GM21367 (cell line): Measurements from ENCODE around the gene SPDEF.

Experiments
- ATAC-seq: cut with Tn5 transposase; IDR thresholded peaks from one replicate; pipeline ENCODE4 v1.9.1; 2021; ENCODE audit not compliant: unreplicated experiment

SPDEF gene

GRCh38 chr6:34515473-34516387 lies 40.4 kb downstream of the SPDEF start:
- ATAC-seq, result no peak

DNA sequence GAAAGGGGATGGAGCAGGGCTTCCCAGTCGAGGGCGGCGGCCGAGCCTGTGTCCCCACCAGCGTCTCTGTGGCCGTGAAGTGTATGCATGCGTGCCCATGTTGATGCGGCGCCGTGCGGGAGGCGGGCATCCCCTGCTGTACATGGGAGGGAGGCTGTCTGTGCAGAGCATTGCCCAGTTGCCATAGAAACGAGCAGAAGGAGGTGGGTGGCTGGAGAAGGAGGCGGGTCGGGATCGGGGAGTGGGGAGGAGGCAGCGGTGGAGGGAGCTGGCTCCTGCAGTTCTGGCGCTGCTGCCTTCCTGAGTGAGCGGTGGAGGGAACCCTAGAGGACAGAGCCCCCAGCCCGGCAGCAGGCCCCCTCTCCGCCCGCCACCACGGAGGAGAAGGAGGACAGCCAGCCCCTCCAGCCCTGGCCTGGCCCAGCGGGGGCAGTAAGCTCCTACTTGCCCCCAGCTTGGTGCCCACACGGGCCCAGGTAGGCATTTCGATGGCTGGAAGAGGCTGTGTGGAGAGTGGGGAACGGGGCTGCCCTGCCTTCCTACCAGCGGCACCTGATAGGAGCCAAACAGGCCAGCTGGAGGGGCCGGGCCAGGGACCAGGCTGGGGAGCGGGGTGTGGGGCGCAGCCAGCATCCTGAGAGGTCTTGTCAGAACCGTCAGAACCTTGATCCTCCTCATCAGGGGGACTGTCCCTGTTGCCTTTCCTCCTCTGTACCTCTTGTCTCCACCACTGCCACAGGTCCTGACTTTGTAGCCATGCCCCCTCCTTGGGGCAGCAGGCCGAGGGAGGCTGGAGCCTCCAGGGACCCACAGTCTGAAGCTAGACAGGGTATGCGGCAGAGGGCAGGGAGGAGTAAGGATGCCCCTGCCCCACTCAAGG lies 41.3 kb downstream of the SPDEF start:
- ATAC-seq, result no peak

- ATAC-seq, result no peak
These were observed 42.0 kb downstream of the SPDEF start for GRCh38 chr6:34514112-34514511.

DNA sequence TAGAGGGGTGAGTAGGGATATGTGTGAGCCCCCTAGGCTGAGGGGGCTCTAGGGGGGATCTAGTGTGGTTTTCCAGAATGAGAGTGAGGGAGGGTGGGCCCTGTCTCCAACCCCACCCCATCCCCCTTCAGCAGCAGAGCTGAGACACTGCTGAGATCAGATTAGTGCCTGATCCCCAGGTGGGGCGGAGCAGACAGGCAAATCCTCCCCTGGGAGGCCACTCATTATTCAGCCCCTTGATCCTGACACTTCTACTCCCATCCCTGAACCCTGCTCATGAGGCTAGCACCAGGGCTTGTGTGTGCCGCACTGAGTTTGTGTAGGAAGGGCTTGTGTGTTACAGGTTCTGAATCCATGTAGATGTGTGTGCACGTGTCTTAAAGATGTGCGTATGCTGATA lies 42.5 kb downstream of the SPDEF start:
- no peak for ATAC-seq

DNA sequence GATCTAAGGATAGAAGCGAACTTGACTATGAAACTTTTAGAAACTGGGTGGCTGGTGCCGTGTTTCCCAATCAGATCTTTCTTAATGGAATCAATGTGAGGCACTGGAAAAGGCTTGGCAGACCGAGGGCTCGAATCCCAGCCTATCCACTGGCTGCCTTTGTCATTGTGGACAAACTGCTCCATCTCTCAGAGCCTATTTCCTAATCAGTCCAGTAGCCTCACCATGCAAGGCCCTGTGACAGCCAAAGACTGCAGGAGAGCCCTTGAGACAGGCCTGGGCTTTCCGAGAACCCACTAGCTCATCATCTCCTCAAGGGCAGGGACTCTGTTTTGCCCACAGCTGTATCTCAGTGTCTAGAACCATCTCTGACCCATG lies 43.4 kb downstream of the SPDEF start:
- no peak for ATAC-seq

- no peak for ATAC-seq
These were observed 44.0 kb downstream of the SPDEF start for GRCh38 chr6:34511915-34512737.

DNA sequence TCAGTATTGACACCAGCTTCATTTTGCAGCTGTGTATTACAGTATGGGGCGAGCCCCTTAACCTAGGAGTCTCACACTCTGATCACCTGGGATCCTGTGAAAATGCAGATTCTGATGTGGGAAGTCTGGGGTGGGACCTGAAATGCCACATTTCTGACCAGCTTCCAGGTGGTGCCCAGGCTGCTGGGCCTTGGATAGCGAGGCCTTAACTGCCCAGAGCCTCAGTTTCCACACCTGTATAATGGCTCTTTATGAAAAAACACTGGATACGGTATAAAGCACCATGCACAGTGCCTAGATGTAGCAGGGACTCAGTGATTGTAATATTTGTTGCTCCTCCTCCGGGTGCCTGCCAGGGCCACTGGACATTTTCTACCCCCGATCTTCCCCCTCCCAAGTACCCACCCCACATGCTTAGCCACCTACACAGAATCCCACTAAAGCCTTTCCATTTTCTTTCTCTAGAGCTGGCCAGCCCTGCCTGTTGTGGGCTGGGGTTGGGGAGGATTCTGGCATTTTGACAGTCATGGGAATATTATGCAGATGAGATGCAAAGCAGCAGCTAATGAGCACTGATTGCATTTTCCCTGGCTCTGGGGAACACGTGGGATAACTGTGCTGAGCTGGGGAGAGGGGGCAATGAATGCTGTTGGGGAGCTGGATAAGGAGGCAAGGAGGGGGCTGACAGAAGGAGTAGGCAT lies 44.8 kb downstream of the SPDEF start:
- ATAC-seq, result no peak

GRCh38 chr6:34510299-34510698 lies 45.8 kb downstream of the SPDEF start:
- no peak for ATAC-seq

GRCh38 chr6:34509782-34510181 lies 46.3 kb downstream of the SPDEF start:
- no peak for ATAC-seq

DNA sequence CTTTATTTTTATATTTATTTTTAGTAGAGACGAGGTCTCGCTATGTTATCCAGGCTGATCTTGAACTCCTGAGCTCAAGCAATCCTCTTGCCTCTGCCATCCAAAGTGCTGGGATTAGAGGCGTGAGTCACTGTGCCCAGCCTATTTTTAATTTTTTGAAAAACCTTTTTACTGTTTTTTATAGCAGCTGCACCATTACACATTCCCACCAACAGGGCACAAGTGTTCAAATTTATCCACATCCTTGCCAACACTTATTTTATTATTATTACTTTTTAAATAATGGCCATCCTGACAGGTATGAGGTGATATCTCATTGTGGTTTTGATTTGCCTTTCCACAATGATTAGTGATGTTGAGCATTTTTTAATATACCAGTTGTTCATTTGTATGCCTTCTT lies 47.7 kb downstream of the SPDEF start:
- no peak for ATAC-seq

DNA sequence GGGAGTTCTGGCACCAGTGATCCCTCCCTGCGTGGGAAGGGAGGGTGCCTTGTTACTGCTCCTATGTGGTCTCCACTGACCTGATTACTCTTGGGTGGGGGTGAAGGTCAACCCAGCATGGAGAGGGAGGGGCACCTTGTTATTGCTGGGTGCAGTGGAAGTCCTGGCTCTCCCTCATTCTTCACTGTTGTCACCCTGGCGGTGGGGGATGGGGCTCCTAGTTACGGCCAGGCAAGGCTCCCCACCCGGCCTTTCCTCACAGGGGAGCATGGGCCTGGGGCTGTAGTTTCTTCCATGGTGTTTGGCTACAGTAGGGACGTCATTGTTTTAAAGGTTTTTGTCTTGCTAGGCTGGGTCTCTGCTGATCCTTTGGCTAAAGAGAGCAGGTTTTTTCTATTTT lies 49.4 kb downstream of the SPDEF start:
- no peak for ATAC-seq

- ATAC-seq, result no peak
These were observed 58.7 kb downstream of the SPDEF start for GRCh38 chr6:34497411-34497810.

DNA sequence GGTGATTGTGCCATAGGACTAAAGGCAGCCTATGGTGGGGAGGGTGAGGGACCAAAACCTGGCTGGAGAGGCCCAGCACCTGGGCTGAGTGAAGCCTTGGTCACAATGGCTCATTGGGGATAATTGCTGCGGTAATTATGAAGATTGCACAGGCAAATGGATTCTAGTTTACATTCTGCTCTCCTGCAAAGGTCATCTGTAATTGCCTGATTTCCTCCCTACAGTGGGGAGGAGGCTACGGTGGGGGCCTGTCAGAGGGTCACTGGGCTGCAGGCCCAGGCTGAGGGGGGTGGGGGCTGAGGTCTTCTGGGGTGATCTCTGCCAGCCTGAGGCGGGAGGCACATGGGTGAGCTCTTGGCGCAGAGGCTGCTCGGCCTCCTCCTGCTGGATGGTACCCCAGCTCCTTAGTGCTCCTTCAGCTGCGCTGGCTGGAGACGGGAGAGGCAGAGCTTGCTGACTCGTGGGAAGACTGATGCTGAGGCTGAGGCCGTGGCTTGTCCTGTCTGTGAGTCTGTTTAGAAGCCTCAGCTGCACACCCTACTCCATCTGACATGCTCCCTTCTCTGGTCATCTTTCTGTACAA lies 59.9 kb downstream of the SPDEF start:
- ATAC-seq, result no peak

DNA sequence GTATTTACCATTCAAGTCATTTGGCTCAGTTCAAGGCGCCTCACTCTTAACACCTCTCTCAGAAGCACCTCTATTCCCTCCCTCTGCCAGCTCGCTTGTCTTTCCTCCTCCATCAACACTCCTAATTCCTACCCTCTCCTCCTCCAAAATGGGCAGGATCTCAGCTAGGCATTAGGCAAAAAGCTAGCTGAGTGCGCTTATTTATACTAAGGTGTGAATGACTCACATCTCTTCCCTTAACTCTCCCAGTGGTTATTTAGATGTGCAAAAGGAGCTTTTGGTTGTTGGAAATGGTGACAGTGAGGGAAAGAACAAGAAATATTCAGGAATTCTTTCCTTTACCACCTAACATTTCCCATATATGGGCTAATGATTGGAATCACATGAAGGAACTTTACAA lies 61.2 kb downstream of the SPDEF start:
- ATAC-seq, result no peak

DNA sequence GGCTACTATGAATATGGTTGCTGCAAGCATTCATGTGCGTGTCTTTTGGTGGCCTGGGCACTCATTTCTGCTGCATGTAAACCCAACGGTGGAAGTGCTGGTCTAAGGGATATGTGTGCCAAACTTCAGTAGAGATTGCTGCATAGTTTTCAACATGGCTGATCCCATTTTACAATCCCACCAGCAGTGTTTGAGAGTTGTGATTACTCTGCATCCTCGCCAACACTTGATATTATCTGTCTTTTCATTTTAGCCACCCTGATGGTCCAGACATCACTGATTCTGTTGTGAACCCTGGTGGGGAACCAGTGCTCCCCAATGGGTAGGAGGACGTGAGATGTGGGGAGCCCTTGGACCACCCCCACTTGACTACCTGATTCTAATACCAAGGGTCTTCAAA lies 62.8 kb downstream of the SPDEF start:
- ATAC-seq, result no peak

DNA sequence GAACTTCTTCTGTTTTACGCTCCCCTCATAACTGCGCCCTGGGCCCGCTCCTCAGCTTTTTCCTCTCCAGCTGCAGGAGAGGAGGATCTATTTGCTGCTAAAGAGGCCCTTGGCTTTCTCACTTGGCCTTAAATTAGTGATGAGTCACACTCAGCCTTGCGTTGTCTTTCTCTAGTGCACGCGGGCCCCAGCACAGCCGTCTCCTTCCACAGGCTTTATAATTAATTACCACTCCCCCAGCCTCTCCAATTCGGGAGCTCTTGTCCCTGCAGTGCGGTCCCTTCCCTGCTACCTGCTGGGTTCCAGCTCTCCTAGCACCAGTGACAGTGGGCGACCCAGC lies 65.1 kb downstream of the SPDEF start:
- no peak for ATAC-seq

DNA sequence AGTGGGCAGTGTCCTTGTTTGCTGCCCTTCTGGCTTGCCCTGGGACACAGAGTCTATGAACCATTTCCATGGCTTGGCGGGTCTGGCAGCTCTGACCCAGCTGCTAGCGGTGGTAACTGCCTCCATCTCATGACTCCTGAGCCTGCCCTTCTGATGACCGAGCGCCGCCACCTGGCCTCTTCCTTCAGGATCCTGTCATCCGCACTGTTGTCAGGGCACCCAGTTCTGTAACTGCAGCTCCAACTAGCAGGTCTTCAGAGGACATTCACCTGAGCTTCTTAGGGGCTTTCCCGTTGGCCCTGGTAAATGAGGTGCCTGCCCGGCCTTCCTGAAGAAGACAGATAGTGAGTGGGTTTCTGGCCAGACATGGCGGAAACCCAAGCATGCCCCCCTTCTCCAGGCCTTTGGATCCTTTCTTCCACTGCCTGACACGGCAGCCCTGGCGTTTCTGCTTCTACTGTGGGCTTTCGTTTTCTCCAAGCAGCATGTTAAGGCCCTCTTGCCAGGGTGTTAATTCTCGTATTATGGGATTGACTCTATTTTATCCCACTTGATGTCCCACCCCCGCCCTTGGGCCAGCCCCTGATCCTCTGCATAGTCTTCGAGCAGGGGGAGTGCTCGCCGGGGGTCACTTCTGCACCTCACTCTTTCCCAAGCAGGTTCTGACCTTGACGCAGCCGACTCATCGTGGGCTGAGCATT lies 65.6 kb downstream of the SPDEF start:
- no peak for ATAC-seq

- ATAC-seq, result no peak
These were observed 66.8 kb downstream of the SPDEF start for GRCh38 chr6:34489207-34489805.
